ENCODE measurements around the gene LRRC38. TPM values are rescaled to one million over a fixed set of nuclear protein-coding genes. Genes with fewer than 3 reads are reported as not detected.
"Not testable (repeated sequence)": the region's sequence is repeated elsewhere in the genome, so short reads cannot be mapped to it uniquely, and the experiment has no call there.

Gene LRRC38, protein sequence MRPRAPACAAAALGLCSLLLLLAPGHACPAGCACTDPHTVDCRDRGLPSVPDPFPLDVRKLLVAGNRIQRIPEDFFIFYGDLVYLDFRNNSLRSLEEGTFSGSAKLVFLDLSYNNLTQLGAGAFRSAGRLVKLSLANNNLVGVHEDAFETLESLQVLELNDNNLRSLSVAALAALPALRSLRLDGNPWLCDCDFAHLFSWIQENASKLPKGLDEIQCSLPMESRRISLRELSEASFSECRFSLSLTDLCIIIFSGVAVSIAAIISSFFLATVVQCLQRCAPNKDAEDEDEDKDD
- total RNA-seq: not detected

DNA sequence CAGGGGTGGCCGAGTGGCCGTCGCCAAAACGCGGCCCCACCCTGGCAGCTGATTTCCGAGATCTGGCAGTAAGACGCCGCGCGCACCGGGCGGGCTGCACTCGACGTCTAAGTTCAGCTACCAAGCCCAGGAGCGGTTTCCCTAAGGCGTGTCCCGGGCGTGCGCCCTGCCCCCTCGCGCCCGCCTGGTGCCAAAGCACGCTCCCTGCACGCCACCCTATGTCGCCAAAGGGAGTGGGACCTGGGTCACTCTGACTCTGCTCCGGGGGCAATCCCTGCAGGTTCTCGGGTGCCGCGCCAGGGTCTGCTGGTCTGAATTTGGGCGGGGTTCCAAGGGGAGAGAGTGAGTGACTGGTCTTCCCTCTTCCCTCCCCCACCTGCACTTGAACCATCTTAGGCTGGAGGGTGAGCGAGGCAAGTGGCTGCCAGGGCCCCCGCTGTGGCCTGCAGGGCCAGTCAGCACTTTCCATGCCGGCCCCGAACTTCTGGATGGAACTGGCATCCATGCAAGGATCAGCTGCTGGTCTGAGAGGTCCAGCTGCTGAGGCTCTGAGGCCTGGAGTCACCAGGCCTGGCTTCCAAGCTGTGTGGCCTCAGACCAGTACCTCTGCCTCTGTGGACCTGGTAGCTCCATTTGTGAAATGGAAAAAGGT, at the start of gene LRRC38:
LRRC38 (minus strand) TSS at position 109 of the 652 bp plus-strand sequence. CDS start 410 bp downstream, outside the sequence.
- no peak within 1 kb of the TSS for H3K4me3 ChIP-seq (ENCODE audit: low read length)
- H3K27me3 ChIP-seq (ENCODE audit: insufficient read depth, low read length): peaks cover 6% of the 10 kb centered on the region
- no peaks in the 10 kb centered on the region for H3K4me1 ChIP-seq (ENCODE audit: insufficient read depth, low read length)
- no peaks in the 10 kb centered on the region for H3K9me3 ChIP-seq (ENCODE audit: low read depth, low read length)

DNA sequence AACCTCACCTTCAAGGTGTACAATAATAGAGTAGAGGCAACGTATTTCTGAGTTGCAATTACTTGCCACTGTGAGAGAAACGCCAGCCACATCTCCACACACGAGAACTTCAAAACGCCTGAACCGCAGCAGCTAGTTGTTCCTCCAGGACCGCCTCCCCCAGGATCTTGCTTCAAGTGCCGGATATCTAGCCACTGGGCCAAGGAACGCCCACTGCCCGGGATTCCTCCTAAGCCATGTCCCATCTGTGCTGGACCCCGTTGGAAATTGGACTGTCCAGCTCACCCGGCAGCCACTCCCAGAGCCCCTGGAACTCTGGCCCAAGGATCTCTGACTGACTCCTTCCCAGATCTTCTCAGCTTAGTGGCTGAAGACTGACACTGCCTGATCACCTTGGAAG, 49.2 kb upstream of the LRRC38 start:
- H3K4me1 ChIP-seq (ENCODE audit: insufficient read depth, low read length); H3K27me3 ChIP-seq (ENCODE audit: insufficient read depth, low read length); H3K9me3 ChIP-seq (ENCODE audit: low read depth, low read length); H3K4me3 ChIP-seq (ENCODE audit: low read length): not testable (repeated sequence)

DNA sequence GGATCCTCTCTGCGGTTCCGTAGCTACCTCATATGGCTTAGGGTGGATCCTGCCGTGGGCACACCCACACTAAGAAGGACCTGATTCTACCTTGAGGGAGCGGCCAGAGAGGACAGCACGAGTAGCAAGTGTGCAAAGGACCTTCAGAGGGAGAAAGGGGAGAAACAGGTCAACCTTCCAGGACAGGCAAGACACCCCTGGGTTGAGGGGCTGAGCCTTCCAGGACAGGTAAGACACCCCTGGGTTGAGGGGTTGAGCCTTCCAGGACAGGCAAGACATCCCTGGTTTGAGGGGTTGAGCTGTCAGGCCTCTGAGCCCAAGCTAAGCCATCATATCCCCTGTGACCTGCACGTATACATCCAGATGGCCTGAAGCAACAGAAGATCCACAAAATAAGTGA, 46.7 kb upstream of the LRRC38 start:
- H3K4me3 ChIP-seq (ENCODE audit: low read length): no peak overlapping the region
- H3K4me1 ChIP-seq (ENCODE audit: insufficient read depth, low read length): no peaks in the 10 kb centered on the region
- H3K27me3 ChIP-seq (ENCODE audit: insufficient read depth, low read length): no peaks in the 10 kb centered on the region
- H3K9me3 ChIP-seq (ENCODE audit: low read depth, low read length): no peaks in the 10 kb centered on the region

DNA sequence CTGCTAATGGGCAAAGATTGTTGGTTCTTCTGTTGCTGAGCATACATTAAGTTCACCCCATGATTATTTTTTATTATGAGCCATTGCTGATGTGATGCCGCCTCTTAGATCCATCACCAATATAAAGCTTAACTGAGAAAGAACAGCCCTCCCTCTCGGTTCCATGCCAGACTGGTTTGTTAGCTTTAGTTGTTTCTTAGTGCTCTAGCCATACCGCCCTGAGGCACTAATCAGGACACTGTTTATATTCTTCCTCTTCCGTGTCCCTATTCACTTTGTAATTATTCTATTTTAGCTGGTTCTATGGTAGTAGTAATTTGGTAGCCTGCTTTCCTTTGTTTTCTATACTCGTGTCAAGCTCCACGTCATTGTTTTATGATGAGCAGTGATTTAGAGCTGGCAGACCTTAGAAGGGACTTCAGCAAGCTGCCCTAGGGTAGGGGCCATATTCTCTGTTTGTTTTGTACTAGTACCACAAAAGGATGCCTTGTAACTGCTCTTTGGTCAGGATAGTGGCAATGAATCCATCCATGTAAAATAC, 42.5 kb upstream of the LRRC38 start:
- no peaks in the 10 kb centered on the region for H3K27me3 ChIP-seq (ENCODE audit: insufficient read depth, low read length)
- H3K4me3 ChIP-seq (ENCODE audit: low read length): no peak overlapping the region
- H3K9me3 ChIP-seq (ENCODE audit: low read depth, low read length): no peaks in the 10 kb centered on the region
- H3K4me1 ChIP-seq (ENCODE audit: insufficient read depth, low read length): no peaks in the 10 kb centered on the region

DNA sequence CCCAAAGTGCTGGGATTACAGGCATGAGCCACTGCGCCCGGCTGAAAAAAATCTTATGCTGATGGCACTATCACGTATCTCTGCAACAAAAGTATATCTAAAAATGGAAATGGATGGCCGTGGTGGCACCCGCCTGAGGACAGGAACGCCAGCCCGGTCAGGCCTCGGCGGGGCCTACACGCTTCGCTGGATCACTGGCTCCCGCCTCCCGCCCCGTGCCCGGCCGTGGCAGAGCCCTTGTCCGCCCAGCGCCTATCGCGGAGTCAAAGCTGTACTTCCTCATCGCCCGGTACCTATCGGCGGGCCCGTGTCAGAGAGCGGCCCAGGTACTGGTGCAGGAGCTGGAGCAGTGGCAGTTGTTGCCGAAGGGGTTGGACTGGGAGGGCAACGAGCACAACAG, 41.0 kb upstream of the LRRC38 start:
- Histone ChIP-seq H3K4me1 (ENCODE audit: insufficient read depth, low read length) (no peaks in the 10 kb centered on the region), H3K9me3 (ENCODE audit: low read depth, low read length) (no peaks in the 10 kb centered on the region), H3K4me3 (ENCODE audit: low read length) (no peak overlapping the region), H3K27me3 (ENCODE audit: insufficient read depth, low read length) (no peaks in the 10 kb centered on the region)

DNA sequence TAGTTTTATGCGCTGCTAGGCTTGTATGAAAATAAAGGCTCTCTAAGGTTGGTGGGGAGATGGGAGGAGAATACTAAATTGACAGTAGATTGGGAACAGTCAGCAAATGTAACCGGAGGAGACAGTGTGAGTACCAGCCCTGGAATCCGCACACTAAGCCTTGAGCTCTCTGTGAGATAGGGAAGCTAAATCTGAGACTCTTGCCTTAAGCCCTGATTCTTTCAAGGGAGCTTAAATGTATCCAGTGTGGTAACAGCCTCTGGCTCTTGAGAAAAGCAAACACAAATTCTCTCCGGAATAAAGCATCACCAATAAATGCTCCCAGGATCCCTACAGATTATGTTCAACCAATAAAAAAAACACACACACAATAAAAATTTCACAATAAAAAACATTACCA, 36.9 kb upstream of the LRRC38 start:
- Histone ChIP-seq H3K9me3 (ENCODE audit: low read depth, low read length) (no peaks in the 10 kb centered on the region), H3K4me3 (ENCODE audit: low read length) (no peak overlapping the region), H3K4me1 (ENCODE audit: insufficient read depth, low read length) (no peaks in the 10 kb centered on the region), H3K27me3 (ENCODE audit: insufficient read depth, low read length) (no peaks in the 10 kb centered on the region)

DNA sequence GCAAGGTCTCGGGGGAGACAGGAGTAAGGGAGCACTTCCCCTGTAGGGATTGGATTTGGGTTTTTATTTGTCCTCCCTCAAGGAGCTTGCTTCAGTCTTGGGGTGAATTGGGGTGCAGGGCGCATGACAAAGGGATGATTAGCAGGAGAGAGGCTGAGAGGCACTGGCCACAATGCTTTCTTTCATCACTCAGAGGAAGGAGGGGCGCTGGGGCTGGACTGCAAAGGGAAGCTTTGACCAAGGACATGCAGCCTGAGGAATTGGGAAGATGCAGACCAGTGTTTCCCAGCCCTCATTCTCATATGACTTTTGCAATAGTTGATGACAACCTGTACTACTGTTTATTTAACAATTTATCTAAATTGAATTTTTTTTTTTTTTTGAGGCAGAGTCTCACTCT, 35.7 kb upstream of the LRRC38 start:
- H3K4me1 ChIP-seq (ENCODE audit: insufficient read depth, low read length): no peaks in the 10 kb centered on the region
- H3K27me3 ChIP-seq (ENCODE audit: insufficient read depth, low read length): no peaks in the 10 kb centered on the region
- no peaks in the 10 kb centered on the region for H3K9me3 ChIP-seq (ENCODE audit: low read depth, low read length)
- H3K4me3 ChIP-seq (ENCODE audit: low read length): no peak overlapping the region

DNA sequence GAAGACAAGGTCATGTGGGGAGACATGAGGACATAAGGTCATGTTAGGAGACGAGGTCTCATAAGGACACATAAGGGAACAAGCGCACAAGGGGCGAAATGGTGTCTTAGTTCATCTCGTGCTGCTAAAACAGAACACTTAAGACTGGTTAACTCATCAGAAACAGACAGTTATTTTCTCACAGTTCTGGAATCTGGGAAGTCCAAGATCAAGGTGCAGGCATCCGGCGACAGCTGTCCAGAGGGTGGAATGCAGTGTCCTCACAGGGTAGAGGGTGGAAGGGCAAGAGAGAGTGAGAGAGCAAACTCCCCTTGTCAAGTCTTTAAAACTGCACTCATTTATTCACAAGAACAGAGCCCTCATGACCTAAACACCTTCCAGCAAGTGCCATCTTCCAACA, 35.2 kb upstream of the LRRC38 start:
- Histone ChIP-seq H3K4me3 (ENCODE audit: low read length) (no peak overlapping the region), H3K4me1 (ENCODE audit: insufficient read depth, low read length) (no peaks in the 10 kb centered on the region), H3K27me3 (ENCODE audit: insufficient read depth, low read length) (no peaks in the 10 kb centered on the region), H3K9me3 (ENCODE audit: low read depth, low read length) (no peaks in the 10 kb centered on the region)

DNA sequence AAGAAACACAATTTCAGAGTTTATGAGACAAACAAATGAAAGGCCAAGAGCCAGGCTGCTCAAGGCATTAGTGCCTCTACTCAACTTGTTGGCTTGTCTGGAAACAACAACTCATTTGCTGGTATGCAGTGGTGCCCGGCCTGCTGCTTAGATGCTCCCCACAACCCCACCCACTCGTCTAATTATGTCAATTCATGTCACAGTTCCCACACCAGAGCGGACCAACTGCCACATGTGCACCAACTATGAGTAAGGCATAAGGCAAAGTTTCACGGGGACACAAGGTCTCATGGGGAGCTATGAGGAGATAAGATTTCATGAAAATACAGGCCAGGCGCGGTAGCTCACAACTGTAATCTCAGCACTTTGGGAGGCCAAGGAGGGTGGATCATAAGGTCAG, 34.5 kb upstream of the LRRC38 start:
- no peaks in the 10 kb centered on the region for H3K9me3 ChIP-seq (ENCODE audit: low read depth, low read length)
- no peak overlapping the region for H3K4me3 ChIP-seq (ENCODE audit: low read length)
- no peaks in the 10 kb centered on the region for H3K4me1 ChIP-seq (ENCODE audit: insufficient read depth, low read length)

DNA sequence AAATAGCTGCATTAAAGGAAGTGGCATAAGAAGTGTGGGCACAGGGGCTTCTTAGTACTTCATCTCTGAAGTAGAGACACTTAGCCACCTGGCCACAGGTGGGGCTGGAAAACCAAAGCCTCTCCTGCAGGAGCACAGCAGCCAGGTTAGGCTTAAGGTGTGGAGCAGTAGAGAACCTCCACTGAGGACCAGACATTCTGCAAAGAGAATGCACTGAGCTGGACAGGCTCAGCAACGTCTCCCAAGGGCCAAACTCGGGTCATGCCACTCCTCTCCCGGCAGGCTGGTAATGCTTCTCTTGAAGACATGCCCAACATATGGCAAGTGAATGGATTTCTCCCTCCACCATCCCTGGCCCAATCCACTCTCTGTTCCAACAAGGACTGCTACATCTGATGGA, 33.0 kb upstream of the LRRC38 start:
- Histone ChIP-seq H3K27me3 (ENCODE audit: insufficient read depth, low read length) (no peaks in the 10 kb centered on the region), H3K9me3 (ENCODE audit: low read depth, low read length) (no peaks in the 10 kb centered on the region), H3K4me3 (ENCODE audit: low read length) (no peak overlapping the region), H3K4me1 (ENCODE audit: insufficient read depth, low read length) (no peaks in the 10 kb centered on the region)

More for the DNA sequence above, 34.5 kb upstream of the LRRC38 start:
- H3K27me3 ChIP-seq (ENCODE audit: insufficient read depth, low read length): no peaks in the 10 kb centered on the region

DNA sequence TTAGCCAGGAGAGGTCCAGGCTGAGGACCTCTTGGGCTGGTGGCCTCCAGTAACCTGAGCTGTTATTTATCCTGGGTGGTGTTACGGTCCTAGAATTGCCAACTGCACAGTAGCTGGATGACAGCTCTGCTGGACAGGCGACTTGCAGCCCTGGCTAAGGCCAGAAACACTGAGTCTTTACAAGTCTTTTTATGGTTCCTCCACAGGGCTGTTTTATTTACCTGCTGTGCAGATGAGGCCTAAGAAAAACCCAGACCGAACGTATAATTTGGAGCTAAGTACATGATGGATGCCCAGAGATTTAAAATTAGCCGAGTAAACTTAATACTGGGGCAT, 30.4 kb upstream of the LRRC38 start:
- Histone ChIP-seq H3K4me3 (ENCODE audit: low read length) (no peak overlapping the region), H3K4me1 (ENCODE audit: insufficient read depth, low read length) (no peaks in the 10 kb centered on the region), H3K9me3 (ENCODE audit: low read depth, low read length) (no peaks in the 10 kb centered on the region), H3K27me3 (ENCODE audit: insufficient read depth, low read length) (no peaks in the 10 kb centered on the region)

DNA sequence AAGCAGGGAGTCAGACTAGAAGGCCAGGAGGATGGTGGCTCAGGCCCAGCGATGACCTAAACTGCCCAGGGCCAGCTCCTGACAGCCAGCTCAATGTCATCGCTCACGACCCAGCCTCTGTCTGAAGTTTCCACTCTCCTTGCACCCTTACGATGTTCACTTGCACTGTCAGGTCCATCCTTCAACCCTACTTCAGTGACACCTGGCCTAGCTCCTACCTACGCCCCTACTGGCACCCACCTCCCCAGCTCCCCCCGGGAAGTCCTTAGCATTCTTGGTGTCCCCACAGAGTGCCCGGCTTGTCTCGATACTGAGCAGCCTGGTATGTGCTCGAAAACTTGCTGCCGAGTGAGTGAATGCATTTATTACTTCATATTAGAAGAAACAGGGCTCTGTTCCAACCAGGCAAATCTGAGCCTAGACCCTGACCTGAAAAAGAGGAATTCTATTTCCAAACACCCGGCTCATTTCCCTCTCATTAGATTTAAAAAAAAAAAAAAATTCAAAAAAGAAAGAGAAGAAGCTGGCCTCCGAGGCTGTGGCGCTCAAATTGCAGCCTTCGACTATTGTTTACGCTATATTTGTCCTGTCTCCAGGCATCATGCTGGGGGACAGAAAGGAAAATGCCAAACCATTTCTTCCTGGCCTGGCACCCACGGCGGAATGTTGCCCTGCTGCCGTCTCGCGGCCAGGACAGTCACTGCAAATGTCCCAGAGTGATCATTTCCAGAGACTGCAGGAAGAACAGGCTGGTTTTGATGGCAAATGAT, 29.8 kb upstream of the LRRC38 start:
- Histone ChIP-seq H3K27me3 (ENCODE audit: insufficient read depth, low read length) (no peaks in the 10 kb centered on the region), H3K4me1 (ENCODE audit: insufficient read depth, low read length) (no peaks in the 10 kb centered on the region), H3K4me3 (ENCODE audit: low read length) (no peak overlapping the region), H3K9me3 (ENCODE audit: low read depth, low read length) (no peaks in the 10 kb centered on the region)

DNA sequence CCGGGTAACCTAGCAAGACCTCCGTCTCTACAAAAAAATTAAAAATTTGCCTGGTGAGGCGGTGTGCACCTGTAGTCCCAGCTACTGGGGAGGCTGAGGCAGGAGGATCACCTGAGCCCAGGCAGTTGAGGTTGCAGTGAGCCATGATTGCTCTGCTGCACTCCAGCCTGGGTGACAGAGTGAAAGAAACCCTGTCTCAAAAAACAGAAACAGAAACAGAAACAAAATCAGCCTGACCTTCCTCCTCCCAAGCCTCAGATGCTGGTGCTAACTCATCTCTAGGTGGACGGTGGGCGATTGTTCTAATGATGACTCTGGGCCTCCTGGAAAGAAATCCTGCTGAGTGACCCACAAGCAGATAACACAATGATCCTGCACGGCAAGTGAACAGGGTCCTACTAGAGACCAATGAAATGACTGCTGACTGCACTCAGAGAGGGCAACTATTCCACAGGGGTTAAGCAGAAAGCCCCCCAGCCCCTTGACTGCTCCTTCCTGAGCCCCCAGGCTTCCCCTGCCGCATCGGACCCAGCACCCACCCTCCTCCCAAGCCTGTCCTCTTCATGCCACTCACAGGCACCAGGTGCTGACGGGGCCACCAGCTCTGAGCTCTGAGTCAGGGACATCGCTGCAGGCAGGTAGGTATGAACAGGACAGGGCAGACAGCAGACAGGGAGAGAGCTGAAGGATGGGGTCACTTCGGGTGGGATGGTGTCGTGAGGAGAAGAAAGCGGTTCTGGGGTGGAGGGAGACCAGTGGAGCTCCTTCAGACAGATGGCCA, 27.8 kb upstream of the LRRC38 start:
- Histone ChIP-seq H3K4me3 (ENCODE audit: low read length) (no peak overlapping the region), H3K27me3 (ENCODE audit: insufficient read depth, low read length) (no peaks in the 10 kb centered on the region), H3K9me3 (ENCODE audit: low read depth, low read length) (no peaks in the 10 kb centered on the region), H3K4me1 (ENCODE audit: insufficient read depth, low read length) (no peaks in the 10 kb centered on the region)

DNA sequence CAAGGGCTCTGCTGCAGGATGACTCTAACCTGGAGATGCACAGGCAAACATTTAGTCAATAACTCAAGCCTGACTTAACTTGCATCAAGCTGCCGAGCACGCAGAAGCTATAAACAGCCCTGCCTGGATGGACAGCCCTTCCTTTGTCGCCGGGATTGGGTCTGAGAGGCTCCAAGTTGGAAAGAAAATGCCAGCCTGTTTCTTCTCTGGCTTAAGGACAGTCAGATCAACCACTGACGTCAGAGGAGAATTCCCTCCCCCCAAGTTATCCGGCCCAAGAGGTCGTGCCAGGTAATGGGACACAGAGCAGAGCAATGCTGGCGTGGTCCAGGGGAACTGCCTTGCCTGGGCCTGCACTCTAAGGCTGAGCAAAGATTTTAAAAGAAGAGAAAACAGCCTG, 27.1 kb upstream of the LRRC38 start:
- H3K27me3 ChIP-seq (ENCODE audit: insufficient read depth, low read length): no peaks in the 10 kb centered on the region
- H3K4me1 ChIP-seq (ENCODE audit: insufficient read depth, low read length): no peaks in the 10 kb centered on the region
- no peaks in the 10 kb centered on the region for H3K9me3 ChIP-seq (ENCODE audit: low read depth, low read length)
- no peak overlapping the region for H3K4me3 ChIP-seq (ENCODE audit: low read length)

DNA sequence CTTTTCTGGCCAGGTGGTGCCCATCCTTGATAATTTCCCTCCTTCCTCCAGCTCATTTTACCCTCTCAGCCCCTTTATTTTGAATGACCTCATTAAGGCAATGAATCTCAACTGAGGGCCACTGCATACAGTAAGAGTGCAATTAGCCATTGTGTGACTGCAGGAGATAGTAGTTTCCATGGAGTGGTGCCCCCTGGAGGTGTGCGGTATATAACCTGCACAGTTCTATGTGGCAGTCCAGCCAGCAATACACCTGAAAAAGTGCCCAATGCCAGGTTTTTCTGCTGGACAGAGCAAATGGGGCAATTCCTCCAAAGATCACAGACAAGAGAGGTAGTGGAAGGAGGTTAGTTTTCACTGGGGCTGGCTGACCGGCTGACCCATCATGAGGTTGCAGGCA, 25.9 kb upstream of the LRRC38 start:
- Histone ChIP-seq H3K4me3 (ENCODE audit: low read length) (no peak overlapping the region), H3K27me3 (ENCODE audit: insufficient read depth, low read length) (no peaks in the 10 kb centered on the region), H3K9me3 (ENCODE audit: low read depth, low read length) (no peaks in the 10 kb centered on the region), H3K4me1 (ENCODE audit: insufficient read depth, low read length) (no peaks in the 10 kb centered on the region)

Data from mononuclear cell (primary cell).